K562 (cell line): ENCODE data around the gene NKD1. TPM values are rescaled to one million over a fixed set of nuclear protein-coding genes. Genes with fewer than 3 reads are reported as not detected.

ENCODE experiments used
- ATAC-seq: fragments of 200-7000 bp; cut with Tn5 transposase; 3 replicates; pipeline ENCODE4 v1.9.1; 2020; ENCODE audit warnings: moderate library complexity
- BruUV-seq: library from RNA; stranded (reverse); fragments of 400-500 nt; replicated peaks from 2 replicates; lab custom pipeline; 2021; lab: Mats Ljungman, UMichigan
- CTCF ChIA-PET: fragments of 300-600 bp; formaldehyde crosslinking; extraction: SDS; loops from one replicate; lab custom pipeline; 2021; ENCODE audit warnings: low intra/inter-chr PET ratio; lab: Yijun Ruan, JAX
- POLR2A ChIA-PET: fragments of 300-600, 350-650 bp; sonication (Branson Sonifier 250); formaldehyde crosslinking; extraction: SDS; loops from one replicate; lab custom pipeline; 2021; ENCODE audit warnings: antibody characterized with exemption, inconsistent platforms; lab: Yijun Ruan, JAX
- DNase-seq, 4 experiments: peaks; one replicate each; pipeline versions ENCODE4 v3.0.0 to v3.0.0-alpha.2; 2011 to 2018; ENCODE audit warnings: low spot score in 3 of 4, mixed read lengths in 3 of 4; ENCODE audit errors: extremely low read depth in 1 of 4
- FAIRE-seq: peaks from 2 replicates; lab custom pipeline; 2011; peaks lifted over from hg19 to GRCh38; lab: Jason Lieb, UNC
- H2AFZ ChIP-seq: 2 replicates; pipeline ENCODE4 v1.6.0; 2011; ENCODE audit warnings: low read depth, low read length, control low read depth, inconsistent platforms
- H3K27ac ChIP-seq: fragments of 200-600 bp; 3 replicates; pipeline ENCODE4 v1.8.0; 2011; ENCODE audit warnings: low read depth, mild to moderate bottlenecking, control low read depth, inconsistent platforms, low read length, moderate library complexity, mixed read lengths; ENCODE audit errors: extremely low read depth
- H3K27me3 ChIP-seq, 2 experiments: fragments of 300-600 bp in 1 of 2; 2 replicates in 1 of 2; 3 replicates in 1 of 2; pipeline versions ENCODE4 v1.6.0 to v1.8.0; 2011; ENCODE audit warnings: inconsistent platforms in 2 of 2, low read length in 2 of 2, mild to moderate bottlenecking in 1 of 2, mixed read lengths in 1 of 2, moderate library complexity in 1 of 2; ENCODE audit not compliant: control insufficient read depth in 2 of 2, insufficient read depth in 2 of 2
- H3K36me3 ChIP-seq: fragments of 300-600 bp; 3 replicates; pipeline ENCODE4 v1.8.0; 2011; ENCODE audit warnings: mild to moderate bottlenecking, low read length, inconsistent platforms; ENCODE audit not compliant: control insufficient read depth, insufficient read depth
- H3K4me1 ChIP-seq, 2 experiments: fragments of 200-600 bp in 1 of 2; replicated peaks in 1 of 2; 2 replicates in 1 of 2; 3 replicates in 1 of 2; pipeline versions ENCODE4 v1.5.1 to v1.8.0; 2011; ENCODE audit warnings: inconsistent platforms in 2 of 2, low read length in 2 of 2, mild to moderate bottlenecking in 1 of 2, mixed read lengths in 1 of 2, moderate library complexity in 1 of 2; ENCODE audit not compliant: control insufficient read depth in 2 of 2, insufficient read depth in 2 of 2
- H3K4me2 ChIP-seq: 2 replicates; pipeline ENCODE4 v1.6.1; 2011; ENCODE audit warnings: low read length, control low read depth, inconsistent platforms, mixed read lengths; ENCODE audit not compliant: insufficient read depth
- H3K4me3 ChIP-seq: fragments of 200-600 bp; sonication (generic), shearing (Covaris generic); 2 replicates; pipeline ENCODE4 v1.5.1; 2016; ENCODE audit warnings: control low read depth, inconsistent platforms
- H3K79me2 ChIP-seq: fragments of 200-600 bp; 3 replicates; pipeline ENCODE4 v1.8.0; 2011; ENCODE audit warnings: low read length, inconsistent platforms; ENCODE audit not compliant: control insufficient read depth, insufficient read depth
- H3K9ac ChIP-seq, 2 experiments: 2 replicates each; pipeline versions ENCODE4 v1.6.0 to v1.6.1; 2011; ENCODE audit warnings: low read depth in 2 of 2, low read length in 2 of 2, control low read depth in 1 of 2, inconsistent platforms in 1 of 2, mild to moderate bottlenecking in 1 of 2, mixed read lengths in 1 of 2; ENCODE audit not compliant: insufficient read depth in 1 of 2
- H3K9me1 ChIP-seq: one replicate; pipeline ENCODE4 v1.6.0; 2011; ENCODE audit warnings: inconsistent platforms, mild to moderate bottlenecking, low read length, moderate library complexity; ENCODE audit not compliant: control insufficient read depth, insufficient read depth
- H3K9me3 ChIP-seq: replicated peaks from 2 replicates; pipeline ENCODE4 v1.5.1; 2011; ENCODE audit warnings: low read depth, low read length, inconsistent platforms; ENCODE audit not compliant: control insufficient read depth, insufficient read depth
- H4K20me1 ChIP-seq: replicated peaks from 2 replicates; pipeline ENCODE4 v1.6.1; 2011; ENCODE audit warnings: low read length, inconsistent platforms, mixed read lengths; ENCODE audit not compliant: control insufficient read depth, insufficient read depth
- BRF1 ChIP-seq: IDR thresholded peaks from 3 replicates; pipeline ENCODE4 v1.6.1; 2011; ENCODE audit warnings: borderline replicate concordance, mild to moderate bottlenecking; ENCODE audit not compliant: insufficient read length; ENCODE audit errors: extremely low read depth
- ELF1 ChIP-seq: fragments of 200-800 bp; sonication (Bioruptor generic); IDR thresholded peaks from 2 replicates; pipeline ENCODE4 v1.6.1; 2016; ENCODE audit warnings: missing genetic modification characterization, missing compliant biosample characterization
- ETV1 ChIP-seq: fragments of 450-650 bp; conservative IDR thresholded peaks from 2 replicates; pipeline ENCODE4 v1.6.1; 2016; ENCODE audit warnings: missing genetic modification characterization, control low read depth, low read depth, missing compliant biosample characterization
- FIP1L1 ChIP-seq: fragments of 200-400 bp; formaldehyde crosslinking; IDR thresholded peaks from 2 replicates; pipeline ENCODE4 v1.6.1; 2018; ENCODE audit warnings: mild to moderate bottlenecking, low read depth, low read length; ENCODE audit not compliant: poor library complexity, severe bottlenecking
- GTF2E2 ChIP-seq: fragments of 200-800 bp; sonication (Bioruptor generic); IDR thresholded peaks from 2 replicates; pipeline ENCODE4 v1.6.1; 2016; ENCODE audit warnings: missing genetic modification characterization, missing compliant biosample characterization
- KAT2B ChIP-seq: IDR thresholded peaks from one replicate; pipeline ENCODE4 v1.6.1; 2012; ENCODE audit warnings: low read depth, mild to moderate bottlenecking, control low read depth, inconsistent platforms, low read length, moderate library complexity
- NFE2 ChIP-seq: IDR thresholded peaks from 2 replicates; pipeline ENCODE4 v1.6.1; 2014; ENCODE audit warnings: antibody characterized with exemption, low read depth
- NFE2L1 ChIP-seq: fragments of 450-650 bp; IDR thresholded peaks from 2 replicates; pipeline ENCODE4 v1.6.1; 2016; ENCODE audit warnings: missing genetic modification characterization, low read depth, mild to moderate bottlenecking, missing compliant biosample characterization, moderate library complexity, borderline replicate concordance
- PRMT5 ChIP-seq: sonication (generic); formaldehyde crosslinking; IDR thresholded peaks from 2 replicates; pipeline ENCODE4 v1.5.0; 2020; ENCODE audit warnings: missing genetic modification reagents
- SP2 ChIP-seq: IDR thresholded peaks from 2 replicates; pipeline ENCODE4 v1.6.1; 2011; ENCODE audit warnings: mild to moderate bottlenecking, low read depth, low read length, moderate library complexity; ENCODE audit not compliant: poor library complexity, severe bottlenecking; ENCODE audit errors: extremely low read depth
- SRSF7 ChIP-seq: fragments of 200-400 bp; formaldehyde crosslinking; optimal IDR thresholded peaks from 2 replicates; pipeline ENCODE3; 2017; ENCODE audit warnings: mild to moderate bottlenecking, low read depth, low read length
- TARDBP ChIP-seq: fragments of 450-650 bp; IDR thresholded peaks from 2 replicates; pipeline ENCODE4 v1.6.1; 2016
- TCFL5 ChIP-seq: fragments of 250-450 bp; sonication (Bioruptor Pico); conservative IDR thresholded peaks from 2 replicates; pipeline ENCODE4 v1.6.1; 2021; ENCODE audit warnings: mild to moderate bottlenecking, moderate library complexity, matching md5 sums
- ZNF696 ChIP-seq: fragments of 250-450 bp; sonication (Bioruptor Pico); conservative IDR thresholded peaks from 2 replicates; pipeline ENCODE4 v1.4.0; 2020; ENCODE audit warnings: mild to moderate bottlenecking, moderate library complexity
- whole genome bisulfite sequencing: fragments of 100-300 bp; shearing (Covaris generic); methylation state at CpG from one replicate; pipeline ENCODE4 v1.1.6; 2016; ENCODE audit warnings: low coverage, mixed read lengths; ENCODE audit not compliant: insufficient coverage; ENCODE audit errors: missing lambda C conversion rate; 5-methylcytosine and 5-hydroxymethylcytosine counted together
- in situ Hi-C: fragments of 300-500 bp; cut with MboI; formaldehyde crosslinking; loops from 4 replicates; pipeline ENCODE4 v1.15.0; 2018; ENCODE audit warnings: inconsistent platforms, mixed read lengths
- intact Hi-C: fragments of 100-400 bp; cut with micrococcal nuclease; formaldehyde crosslinking; loops from 2 replicates; pipeline ENCODE4 v1.14.2; 2022
- polyA plus RNA-seq, 8 experiments: library from polyadenylated mRNA; depleted of rRNA in 4 of 8; stranded (reverse) in 5 of 8; unstranded in 3 of 8; fragments of >200 nt; fragmentation: Nextera tagmentation in 2 of 8; fragmentation: Illumina TruSeq in 1 of 8; extraction: Ambion mirVana in 2 of 8; extraction: Trizol in 1 of 8; gene quantifications; 2 replicates each; pipeline versions ENCODE4 v1.2.1 to v1.2.3, GENCODE V29; 2011 to 2014; ENCODE audit warnings: inconsistent platforms in 1 of 8, missing spikeins in 1 of 8
- total RNA-seq, 7 experiments: library from RNA; depleted of rRNA in 6 of 7; stranded (reverse); fragments of >200 nt in 6 of 7; fragmentation: Illumina TruSeq in 2 of 7; extraction: Trizol in 2 of 7; gene quantifications; 2 replicates each; pipeline versions ENCODE4 v1.2.1 to v1.2.3, GENCODE V29; 2011 to 2021; ENCODE audit warnings: low replicate concordance in 1 of 7
- TF ChIP-seq, protein P1 (sequence below): fragments of 450-650 bp; IDR thresholded peaks from 2 replicates; pipeline ENCODE4 v1.7.0; 2016; ENCODE audit warnings: borderline replicate concordance
- TF ChIP-seq, protein P2 (sequence below), 2 experiments: fragments of 150-350 bp in 1 of 2; IDR thresholded peaks; 2 replicates each; pipeline ENCODE4 v1.6.1; 2012 to 2016; ENCODE audit warnings: low read depth in 2 of 2, low read length in 2 of 2, mild to moderate bottlenecking in 1 of 2, moderate library complexity in 1 of 2

The NKD1 gene
- total and polyA plus RNA-seq, 9 of the 15 experiments (the other 6 are each of a cell fraction or from before 2014, with no cell fraction given), result under 0.01 to 0.24 (median 0.04) TPM; not detected in 2

DNA sequence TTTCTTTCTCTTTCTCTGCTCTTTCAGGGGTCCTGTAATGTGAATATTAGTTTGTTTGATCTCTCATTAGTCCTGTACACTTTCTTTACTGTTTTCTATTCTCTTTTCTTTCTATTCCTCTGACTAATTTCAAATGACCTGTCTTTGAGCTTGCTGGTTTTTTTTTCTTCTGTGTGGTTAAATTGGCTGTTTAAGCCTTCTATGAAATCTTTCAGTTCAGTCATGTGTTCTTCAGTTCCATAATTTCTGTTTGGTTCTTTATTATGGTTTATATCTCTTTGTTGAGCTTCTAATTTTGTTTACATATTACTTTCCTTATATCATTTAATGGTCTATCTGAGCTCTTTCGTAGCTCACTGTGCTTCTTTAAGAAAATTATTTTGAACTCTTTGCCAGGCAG, 31.3 kb upstream of the NKD1 start (continued):
- no peak for TF ChIP-seq ETV1 (tag)
- TF ChIP-seq TARDBP, result no peak
- no peak for TF ChIP-seq SP2
- no peak for TF ChIP-seq TCFL5 (CRISPR knock-in tag)
- TF ChIP-seq KAT2B, result no peak
- TF ChIP-seq, protein P1, sequence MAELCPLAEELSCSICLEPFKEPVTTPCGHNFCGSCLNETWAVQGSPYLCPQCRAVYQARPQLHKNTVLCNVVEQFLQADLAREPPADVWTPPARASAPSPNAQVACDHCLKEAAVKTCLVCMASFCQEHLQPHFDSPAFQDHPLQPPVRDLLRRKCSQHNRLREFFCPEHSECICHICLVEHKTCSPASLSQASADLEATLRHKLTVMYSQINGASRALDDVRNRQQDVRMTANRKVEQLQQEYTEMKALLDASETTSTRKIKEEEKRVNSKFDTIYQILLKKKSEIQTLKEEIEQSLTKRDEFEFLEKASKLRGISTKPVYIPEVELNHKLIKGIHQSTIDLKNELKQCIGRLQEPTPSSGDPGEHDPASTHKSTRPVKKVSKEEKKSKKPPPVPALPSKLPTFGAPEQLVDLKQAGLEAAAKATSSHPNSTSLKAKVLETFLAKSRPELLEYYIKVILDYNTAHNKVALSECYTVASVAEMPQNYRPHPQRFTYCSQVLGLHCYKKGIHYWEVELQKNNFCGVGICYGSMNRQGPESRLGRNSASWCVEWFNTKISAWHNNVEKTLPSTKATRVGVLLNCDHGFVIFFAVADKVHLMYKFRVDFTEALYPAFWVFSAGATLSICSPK, result no peak
- TF ChIP-seq ZNF696, result no peak

DNA sequence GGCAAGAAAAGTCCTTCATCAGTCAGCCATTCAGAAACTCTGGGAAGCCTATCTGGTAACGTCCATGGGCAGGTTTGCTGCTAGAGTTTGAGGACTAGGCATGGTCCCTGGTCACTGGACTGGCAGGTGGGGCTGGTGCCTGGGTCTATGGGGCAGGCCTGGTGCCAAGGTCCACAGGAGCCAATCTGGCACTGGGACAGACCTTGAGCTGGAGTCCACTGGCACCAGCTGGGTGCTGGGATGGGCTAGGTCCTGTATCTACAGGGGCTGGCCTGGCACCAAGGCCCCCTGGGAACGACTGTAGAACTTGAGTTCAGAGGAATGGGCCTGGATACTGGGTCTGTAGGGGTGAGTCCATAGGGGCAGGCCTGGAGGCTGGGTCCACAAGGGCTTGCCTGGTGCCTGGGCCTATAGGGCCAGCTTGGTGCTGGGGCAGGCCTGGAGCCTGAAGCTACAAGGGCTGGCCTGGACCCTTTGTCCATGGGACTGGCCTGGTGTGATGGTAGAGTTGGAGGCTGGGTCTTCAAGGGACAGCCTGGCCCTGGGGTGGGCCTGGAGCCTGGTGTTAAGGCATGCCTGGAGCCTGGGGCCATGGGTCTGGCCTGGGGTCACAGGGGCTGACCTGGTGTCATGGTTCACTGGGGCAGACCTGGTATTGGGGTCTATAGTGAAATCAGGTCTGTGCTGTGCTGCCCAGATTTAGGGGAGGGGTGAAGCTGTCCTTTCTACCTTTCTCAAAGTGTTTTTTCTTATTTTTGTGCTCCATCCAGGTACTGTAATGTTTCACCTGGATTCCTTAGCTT, 30.5 kb upstream of the NKD1 start:
- Histone ChIP-seq H3K79me2 (no peaks in the 10 kb centered on the region), H3K27ac (no peak overlapping the region), H3K27me3 (no peaks in the 10 kb centered on the region), H3K4me1 (no peaks in the 10 kb centered on the region), H3K9me3 (no peaks in the 10 kb centered on the region), H3K36me3 (no peaks in the 10 kb centered on the region), H4K20me1 (no peaks in the 10 kb centered on the region), H3K4me3 (no peak overlapping the region), H2AFZ (no peak overlapping the region), H3K9ac (no peak overlapping the region), H3K9me1 (no peaks in the 10 kb centered on the region), H3K4me2 (no peak overlapping the region)
- no TSS peak for BruUV-seq
- ATAC-seq (no peak), DNase-seq (no peak), FAIRE-seq (no peak)
- intact Hi-C loops (no loop called here), in situ Hi-C loops (loop anchor here (25.0 kb wide), 1 partner anchor 305 kb away; no protein-coding TSS in a partner anchor)
- CTCF ChIA-PET, result interaction anchor here (0.7 kb wide), 1 partner anchor 141 kb away, joined by 3 read pairs; no protein-coding TSS in a partner anchor
- 0% methylated on average over 2 of the region's 2 CpGs for WGBS
- POLR2A ChIA-PET, result no interaction called here
- no peak for TF ChIP-seq FIP1L1
- TF ChIP-seq SRSF7, result no peak
- TF ChIP-seq PRMT5 (CRISPR knock-in tag), result no peak
- no peak for TF ChIP-seq GTF2E2
- no peak for TF ChIP-seq BRF1
- TF ChIP-seq NFE2, result no peak
- TF ChIP-seq ELF1 (tag), result no peak
- no peak for TF ChIP-seq NFE2L1 (tag)
- TF ChIP-seq, protein P2, sequence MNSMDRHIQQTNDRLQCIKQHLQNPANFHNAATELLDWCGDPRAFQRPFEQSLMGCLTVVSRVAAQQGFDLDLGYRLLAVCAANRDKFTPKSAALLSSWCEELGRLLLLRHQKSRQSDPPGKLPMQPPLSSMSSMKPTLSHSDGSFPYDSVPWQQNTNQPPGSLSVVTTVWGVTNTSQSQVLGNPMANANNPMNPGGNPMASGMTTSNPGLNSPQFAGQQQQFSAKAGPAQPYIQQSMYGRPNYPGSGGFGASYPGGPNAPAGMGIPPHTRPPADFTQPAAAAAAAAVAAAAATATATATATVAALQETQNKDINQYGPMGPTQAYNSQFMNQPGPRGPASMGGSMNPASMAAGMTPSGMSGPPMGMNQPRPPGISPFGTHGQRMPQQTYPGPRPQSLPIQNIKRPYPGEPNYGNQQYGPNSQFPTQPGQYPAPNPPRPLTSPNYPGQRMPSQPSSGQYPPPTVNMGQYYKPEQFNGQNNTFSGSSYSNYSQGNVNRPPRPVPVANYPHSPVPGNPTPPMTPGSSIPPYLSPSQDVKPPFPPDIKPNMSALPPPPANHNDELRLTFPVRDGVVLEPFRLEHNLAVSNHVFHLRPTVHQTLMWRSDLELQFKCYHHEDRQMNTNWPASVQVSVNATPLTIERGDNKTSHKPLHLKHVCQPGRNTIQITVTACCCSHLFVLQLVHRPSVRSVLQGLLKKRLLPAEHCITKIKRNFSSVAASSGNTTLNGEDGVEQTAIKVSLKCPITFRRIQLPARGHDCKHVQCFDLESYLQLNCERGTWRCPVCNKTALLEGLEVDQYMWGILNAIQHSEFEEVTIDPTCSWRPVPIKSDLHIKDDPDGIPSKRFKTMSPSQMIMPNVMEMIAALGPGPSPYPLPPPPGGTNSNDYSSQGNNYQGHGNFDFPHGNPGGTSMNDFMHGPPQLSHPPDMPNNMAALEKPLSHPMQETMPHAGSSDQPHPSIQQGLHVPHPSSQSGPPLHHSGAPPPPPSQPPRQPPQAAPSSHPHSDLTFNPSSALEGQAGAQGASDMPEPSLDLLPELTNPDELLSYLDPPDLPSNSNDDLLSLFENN (IDR thresholded peaks at IDR 0.05; ENCODE audit: low read depth in 2 of 2, low read length in 2 of 2), result no peak
